Uterus (tissue), 2 donors: ENCODE data around the gene PMS2.

ENCODE experiments used
- CTCF ChIP-seq, 4 experiments: fragments of 200-600 bp in 2 of 4; fragments of 450-650 bp in 2 of 4; sonication (generic) in 2 of 4; IDR thresholded peaks; one replicate each; pipeline ENCODE4 v1.5.1; 2016 to 2019; ENCODE audit warnings: antibody characterized with exemption in 4 of 4, mild to moderate bottlenecking in 2 of 4, moderate library complexity in 1 of 4
- POLR2A ChIP-seq, 2 donors: fragments of 450-650 bp; IDR thresholded peaks; one replicate each; pipeline ENCODE4 v1.6.1; 2016; ENCODE audit warnings: antibody characterized with exemption in 2 of 2, mild to moderate bottlenecking in 1 of 2, moderate library complexity in 1 of 2

- TF ChIP-seq CTCF (IDR thresholded peaks at IDR 0.05), result no peak
- TF ChIP-seq POLR2A (IDR thresholded peaks at IDR 0.05), result no peak
Observed at GRCh38 chr7:6022707-6023106, 13.9 kb upstream of the PMS2 start.
